Left kidney (tissue), 2 donors: ENCODE results near the gene RFTN1. TPM values are rescaled to one million over a fixed set of nuclear protein-coding genes. Genes with fewer than 3 reads are reported as not detected.

Experiments used
- DNase-seq: peaks from one replicate; pipeline ENCODE4 v3.0.0-alpha.2; 2013
- polyA plus RNA-seq: library from polyadenylated mRNA; unstranded; fragments of 120-200 nt; gene quantifications from one replicate; pipeline ENCODE4 v1.2.1, GENCODE V29; 2013; ENCODE audit not compliant: insufficient read length

RFTN1 gene
- polyA plus RNA-seq, 1 donor: 28.8 TPM

- DNase-seq: no peak
Measured at GRCh38 chr3:16407366-16407765, 106.1 kb downstream of the RFTN1 start.

- no peak for DNase-seq
Measured at GRCh38 chr3:16406579-16406978, 106.9 kb downstream of the RFTN1 start.

GRCh38 chr3:16406166-16406565 is 107.3 kb downstream of the RFTN1 start:
- no peak for DNase-seq

- DNase-seq: no peak
Measured at GRCh38 chr3:16404349-16404895, 109.1 kb downstream of the RFTN1 start.

GRCh38 chr3:16402451-16402850 is 111.0 kb downstream of the RFTN1 start:
- no peak for DNase-seq

- no peak for DNase-seq
Measured at GRCh38 chr3:16401273-16401672, 112.2 kb downstream of the RFTN1 start.

- no peak for DNase-seq
Measured at GRCh38 chr3:16400106-16400931, 113.2 kb downstream of the RFTN1 start.

GRCh38 chr3:16399473-16399872 is 114.0 kb downstream of the RFTN1 start:
- DNase-seq: peak; percentile 70

GRCh38 chr3:16398648-16399047 is 114.9 kb downstream of the RFTN1 start:
- DNase-seq: no peak

GRCh38 chr3:16396202-16396601 is 117.3 kb downstream of the RFTN1 start:
- no peak for DNase-seq

GRCh38 chr3:16395212-16395611 is 118.3 kb downstream of the RFTN1 start:
- no peak for DNase-seq

- DNase-seq: no peak
Measured at GRCh38 chr3:16394639-16395038, 118.9 kb downstream of the RFTN1 start.

- no peak for DNase-seq
Measured at GRCh38 chr3:16392717-16393116, 120.8 kb downstream of the RFTN1 start.

- DNase-seq: no peak
Measured at GRCh38 chr3:16392065-16392464, 121.4 kb downstream of the RFTN1 start.

- DNase-seq: no peak
Measured at GRCh38 chr3:16390581-16390980, 122.9 kb downstream of the RFTN1 start.

- peak; percentile 78 for DNase-seq
Measured at GRCh38 chr3:16388850-16389441, 124.6 kb downstream of the RFTN1 start.

- DNase-seq: no peak
Measured at GRCh38 chr3:16386561-16386960, 126.9 kb downstream of the RFTN1 start.

GRCh38 chr3:16385151-16385550 is 128.3 kb downstream of the RFTN1 start:
- DNase-seq: no peak

GRCh38 chr3:16383864-16384263 is 129.6 kb downstream of the RFTN1 start:
- DNase-seq: no peak

- no peak for DNase-seq
Measured at GRCh38 chr3:16382845-16383244, 130.7 kb downstream of the RFTN1 start.

GRCh38 chr3:16381426-16381825 is 132.1 kb downstream of the RFTN1 start:
- no peak for DNase-seq

GRCh38 chr3:16380421-16380820 is 133.1 kb downstream of the RFTN1 start:
- DNase-seq: no peak

- no peak for DNase-seq
Measured at GRCh38 chr3:16379838-16380237, 133.7 kb downstream of the RFTN1 start.

GRCh38 chr3:16378920-16379319 is 134.6 kb downstream of the RFTN1 start:
- no peak for DNase-seq
